Left cardiac atrium (tissue), 4 donors: ENCODE measurements around the gene STON2. TPM values are rescaled to one million over a fixed set of nuclear protein-coding genes. Genes with fewer than 3 reads are reported as not detected.
A peak's percentile ranks its signal among the peaks of the same experiment; 100 is the strongest.
"Not testable (repeated sequence)": the region's sequence is repeated elsewhere in the genome, so short reads cannot be mapped to it uniquely, and the experiment has no call there.

Source experiments
- ATAC-seq, 2 donors: fragments of 200-7000 bp; cut with Tn5 transposase; one replicate each; pipeline ENCODE4 v1.9.1; 2020; ENCODE audit warnings: mild to moderate bottlenecking in 2 of 2, moderate library complexity in 2 of 2
- DNase-seq: peaks from one replicate; pipeline ENCODE4 v3.0.0-alpha.2; 2020
- intact Hi-C, 2 donors: fragments of 100-400 bp; cut with DNase I; formaldehyde crosslinking; loops; one replicate each; pipeline versions ENCODE4 v1.14.1 to v1.15.1; 2022 to 2023
- total RNA-seq, 2 donors: library from RNA; stranded (reverse); fragmentation: NEBNext Ultra II Directional; extraction: Animal tissue kit (Norgen Biotek cat#: 25700); gene quantifications; one replicate each; pipeline ENCODE4 v1.2.1, GENCODE V29; 2021
- donor health status: DM: no; HTN: yes; CAD: no.
- donor health status: DM: no; HTN: yes; CAD: no; lungs with severe emphysema.
- donor health status: DM: yes; HTN: yes; CAD: no.
- donor health status: Dilated cardiomyopathy.

The STON2 gene
- total RNA-seq, 2 donors from 2014 or later = 8.5 to 19.1 TPM

DNA sequence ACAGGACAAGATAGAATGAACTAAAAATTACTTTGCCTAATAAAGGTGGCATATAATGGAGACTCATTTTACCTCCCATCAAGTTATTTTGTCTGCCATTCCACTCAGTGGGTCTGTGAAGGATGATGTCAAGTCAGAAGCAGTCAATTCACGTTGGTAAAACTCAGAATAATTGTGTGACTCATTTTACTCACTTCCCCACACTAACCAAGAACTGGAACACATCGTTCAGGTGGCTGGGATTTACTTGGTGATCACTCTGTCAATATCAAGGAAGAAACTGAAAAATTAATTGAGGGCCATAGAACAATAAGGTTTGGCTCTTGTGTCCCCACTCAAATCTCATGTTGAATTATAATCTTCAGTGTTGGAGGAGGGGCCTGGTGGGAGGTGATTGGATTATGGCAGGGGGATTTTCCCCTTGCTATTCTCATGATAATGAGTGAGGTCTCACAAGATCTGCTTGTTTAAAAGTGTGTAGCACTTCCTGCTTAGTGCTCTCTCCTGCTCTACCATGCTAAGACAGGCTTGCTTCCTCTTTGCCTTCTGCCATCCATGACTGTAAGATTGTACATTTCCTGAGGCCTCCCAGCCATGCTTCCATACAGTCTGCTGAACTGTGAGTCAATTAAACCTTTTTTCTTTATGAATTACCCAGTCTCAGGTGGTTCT is 143.7 kb downstream of the STON2 start:
- no peak for ATAC-seq

DNA sequence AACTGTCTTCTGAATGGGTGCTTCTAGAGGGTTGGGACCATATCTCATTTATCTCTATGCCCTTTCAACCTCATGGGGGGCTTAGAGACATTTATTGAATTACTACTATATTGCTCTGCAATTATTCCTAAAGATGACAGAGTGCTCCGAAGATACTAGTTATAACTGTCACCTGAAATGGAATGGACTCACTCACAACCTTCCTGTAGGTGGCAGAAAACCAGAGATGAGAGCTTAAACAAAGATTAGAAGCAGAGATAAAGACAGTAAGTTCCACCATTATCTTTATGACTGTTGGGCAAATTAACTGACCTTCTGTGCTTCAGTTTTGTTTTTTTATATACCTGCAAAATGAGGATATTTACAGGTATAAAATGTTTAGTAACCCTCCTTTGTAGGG is 147.8 kb downstream of the STON2 start:
- ATAC-seq (no peak), DNase-seq (no peak)
- intact Hi-C loops = no loop called here

More for the DNA sequence above, 143.7 kb downstream of the STON2 start:
- DNase-seq = no peak
- intact Hi-C loops = no loop called here

DNA sequence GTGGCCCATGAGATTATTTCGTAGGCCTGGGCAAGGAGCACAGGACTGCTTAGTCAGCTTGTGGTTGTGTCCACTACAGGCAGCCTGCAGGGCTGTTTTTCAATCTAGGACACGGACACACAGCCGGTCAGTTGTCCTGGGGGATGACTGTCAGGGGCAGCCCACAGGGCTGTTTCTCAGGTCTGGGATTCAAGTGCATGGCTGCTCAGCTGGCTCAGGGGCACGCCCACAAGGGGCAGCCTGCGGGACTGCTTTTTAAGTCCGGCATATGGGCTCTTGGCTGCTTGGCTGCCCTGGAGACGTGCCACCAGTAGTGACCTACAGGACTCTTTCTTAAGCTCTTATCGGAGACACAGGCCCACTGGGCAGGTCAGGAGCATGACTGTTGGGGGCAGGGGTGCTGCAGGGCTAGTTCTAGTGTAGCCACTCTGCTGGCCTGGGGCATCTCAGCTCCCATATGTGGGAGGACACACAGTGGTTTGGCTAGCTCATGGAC is 152.8 kb downstream of the STON2 start:
- ATAC-seq = peak; percentile 19 to 37
- intact Hi-C loops = no loop called here
- no peak for DNase-seq

DNA sequence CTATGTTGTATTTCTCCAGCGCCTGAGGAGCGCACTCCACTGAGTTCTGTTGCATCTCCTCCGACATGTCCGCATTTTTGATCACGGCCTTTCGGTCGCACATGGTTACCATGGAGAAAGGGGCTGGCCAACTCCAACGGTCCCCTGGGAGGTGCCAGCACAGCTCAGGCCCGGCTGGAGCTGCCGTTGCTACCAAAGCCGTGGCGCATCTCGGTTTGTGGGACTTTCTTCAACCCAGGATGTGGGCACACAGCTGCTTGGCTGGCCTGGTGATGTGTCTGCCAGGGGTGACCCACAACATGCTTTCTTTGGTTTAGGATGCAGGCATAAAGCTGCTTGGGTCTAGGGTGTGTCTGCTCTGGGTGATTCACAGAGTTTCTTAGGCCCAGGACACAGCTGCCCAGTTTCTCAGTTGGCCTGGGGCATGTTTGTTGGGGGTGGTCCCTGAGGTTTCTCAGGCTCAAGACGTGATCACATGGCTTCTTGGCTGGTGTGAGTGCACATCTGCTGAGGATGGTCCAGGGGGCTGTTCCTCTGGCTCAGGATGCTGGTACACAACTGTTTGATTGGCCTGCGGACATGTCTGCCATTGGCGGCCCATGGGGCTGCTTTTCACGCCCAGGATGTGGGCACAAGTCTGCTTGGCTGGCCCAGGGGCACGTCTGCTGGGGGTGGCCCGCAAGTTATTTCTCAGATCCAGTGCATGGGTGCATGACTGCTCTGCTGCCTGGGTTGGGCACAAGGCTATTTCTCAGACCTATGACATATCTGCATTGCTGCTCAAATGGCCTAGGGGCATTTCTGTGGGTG is 153.5 kb downstream of the STON2 start:
- no peak for DNase-seq

DNA sequence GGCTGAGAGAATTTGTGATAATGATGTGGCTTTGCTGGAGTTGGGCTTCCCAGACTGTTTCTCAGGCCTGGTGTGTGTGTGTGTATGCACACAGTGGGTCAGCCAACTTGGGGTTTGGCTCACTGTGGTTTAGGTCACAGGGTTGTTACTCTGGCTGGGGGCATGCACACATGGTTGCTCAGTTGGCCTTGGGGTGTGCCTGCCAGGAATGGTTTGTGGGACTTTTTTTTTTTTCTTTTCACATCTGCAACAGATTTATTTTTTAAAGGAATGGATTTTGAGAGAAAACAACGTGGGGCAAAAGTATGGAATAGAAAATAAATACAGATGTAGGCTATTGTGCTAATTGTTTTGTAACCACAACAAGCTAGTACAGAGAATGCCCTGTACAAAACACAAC is 154.4 kb downstream of the STON2 start:
- intact Hi-C loops = no loop called here
- DNase-seq = no peak
- ATAC-seq = no peak

More for the DNA sequence above, 153.5 kb downstream of the STON2 start:
- no peak for ATAC-seq
- intact Hi-C loops = no loop called here

DNA sequence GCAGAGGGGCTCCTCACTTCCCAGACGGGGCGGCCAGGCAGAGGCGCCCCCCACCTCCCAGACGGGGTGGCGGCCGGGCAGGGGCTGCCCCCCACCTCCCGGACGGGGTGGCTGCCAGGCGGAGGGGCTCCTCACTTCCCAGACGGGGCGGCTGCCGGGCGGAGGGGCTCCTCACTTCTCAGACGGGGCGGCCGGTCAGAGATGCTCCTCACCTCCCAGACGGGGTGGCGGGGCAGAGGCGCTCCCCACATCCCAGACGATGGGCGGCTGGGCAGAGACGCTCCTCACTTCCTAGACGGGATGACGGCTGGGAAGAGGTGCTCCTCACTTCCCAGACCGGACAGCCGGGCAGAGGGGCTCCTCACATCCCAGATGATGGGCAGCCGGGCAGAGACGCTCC is 155.7 kb downstream of the STON2 start:
- intact Hi-C loops, DNase-seq, ATAC-seq: not testable (repeated sequence)

DNA sequence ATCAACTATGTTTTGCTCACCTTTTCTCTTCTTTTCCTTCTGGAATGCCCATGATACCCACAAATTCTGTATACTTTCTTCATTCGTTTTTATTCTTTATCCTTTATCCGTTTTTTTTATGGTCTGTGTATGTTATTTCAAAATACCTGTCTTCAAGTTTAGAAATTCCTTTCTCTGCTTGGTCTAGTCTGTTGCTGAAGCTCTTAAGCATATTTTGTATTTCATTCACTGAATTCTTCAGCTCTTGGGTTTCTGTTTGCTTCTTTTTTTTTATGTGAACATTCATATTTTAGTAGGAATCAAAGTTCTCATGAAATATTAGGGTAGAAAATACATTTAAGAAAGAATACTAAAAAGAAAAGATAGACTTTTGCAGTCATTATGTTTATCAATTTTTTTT is 156.6 kb downstream of the STON2 start:
- DNase-seq (no peak), ATAC-seq (no peak)
- intact Hi-C loops = no loop called here

DNA sequence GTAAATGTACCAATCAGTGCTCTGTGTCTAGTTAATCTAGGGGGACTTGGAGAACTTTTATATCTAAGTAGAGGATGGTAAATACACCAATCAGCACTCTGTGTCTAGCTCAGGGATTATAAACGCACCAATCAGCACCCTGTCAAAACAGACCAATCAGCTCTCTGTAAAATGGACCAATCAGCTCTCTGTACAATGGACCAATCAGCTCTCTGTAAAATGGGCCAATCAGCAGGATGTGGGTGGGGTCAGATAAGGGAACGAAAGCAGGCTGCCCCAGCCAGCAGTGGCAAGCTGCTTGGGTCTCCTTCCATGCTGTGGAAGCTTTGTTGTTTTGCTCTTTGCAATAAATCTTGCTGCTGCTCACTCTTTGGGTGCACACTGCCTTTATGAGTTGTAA is 163.3 kb downstream of the STON2 start:
- intact Hi-C loops, ATAC-seq, DNase-seq: not testable (repeated sequence)

DNA sequence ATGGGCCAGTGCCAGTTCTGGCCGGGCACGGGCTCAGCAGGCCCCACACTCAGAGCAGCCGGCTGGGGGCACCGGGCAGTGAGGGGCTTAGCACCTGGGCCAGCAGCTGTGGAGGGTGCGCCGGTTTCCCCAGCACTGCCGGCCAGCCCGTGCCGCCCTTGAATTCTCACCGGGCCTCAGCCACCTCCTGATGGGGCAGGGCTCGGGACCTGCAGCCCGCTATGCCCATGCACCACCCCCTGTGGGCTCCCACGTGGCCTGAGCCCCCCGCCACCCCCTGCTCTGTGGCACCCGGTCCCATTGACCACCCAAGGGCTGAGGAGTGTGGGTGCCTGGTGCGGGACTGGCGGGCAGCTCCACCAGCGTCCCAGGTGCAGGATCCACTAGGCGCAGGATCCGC is 164.0 kb downstream of the STON2 start:
- intact Hi-C loops = no loop called here
- no peak for ATAC-seq

DNA sequence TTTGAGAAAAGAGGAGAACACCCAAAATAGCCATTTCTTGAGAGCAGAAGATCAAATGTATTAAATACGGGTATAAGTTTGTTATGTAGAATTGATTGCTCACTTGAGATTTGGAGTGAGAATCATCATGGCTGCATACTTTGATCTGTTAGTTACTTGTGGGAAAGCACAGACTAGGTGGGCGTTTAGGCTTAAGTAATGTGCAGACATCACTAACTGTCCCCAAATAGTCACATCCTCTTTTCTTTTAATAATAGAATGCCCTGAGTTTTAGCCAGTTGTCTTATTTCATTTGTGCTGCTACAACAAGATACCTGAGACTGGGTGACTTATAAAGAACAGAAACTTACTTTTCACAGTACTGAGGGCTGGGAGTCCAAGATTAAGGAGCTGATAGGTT is 165.0 kb downstream of the STON2 start:
- intact Hi-C loops = no loop called here
- DNase-seq = no peak
- ATAC-seq = no peak

More for the DNA sequence above, 164.0 kb downstream of the STON2 start:
- no peak for DNase-seq

DNA sequence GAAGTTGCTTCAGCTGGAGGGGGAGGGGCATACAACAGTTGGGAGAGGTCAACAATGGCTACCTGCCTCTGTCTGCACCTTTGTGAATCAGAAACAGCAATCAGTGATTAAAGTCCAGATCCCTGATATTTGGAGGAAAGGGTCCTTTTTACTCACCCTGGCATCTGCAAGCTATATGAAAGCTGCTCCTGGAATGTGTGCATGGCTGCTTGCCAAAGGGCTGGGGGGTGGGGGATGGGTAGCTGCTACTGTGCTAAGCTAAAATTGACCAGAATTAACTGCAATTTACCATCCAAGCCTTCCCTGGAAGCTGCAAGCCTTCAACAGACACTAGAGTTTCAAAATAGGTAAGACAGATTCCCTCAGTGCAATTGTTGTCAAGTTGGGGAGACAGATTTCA is 165.8 kb downstream of the STON2 start:
- intact Hi-C loops = no loop called here
- DNase-seq (no peak), ATAC-seq (no peak)

DNA sequence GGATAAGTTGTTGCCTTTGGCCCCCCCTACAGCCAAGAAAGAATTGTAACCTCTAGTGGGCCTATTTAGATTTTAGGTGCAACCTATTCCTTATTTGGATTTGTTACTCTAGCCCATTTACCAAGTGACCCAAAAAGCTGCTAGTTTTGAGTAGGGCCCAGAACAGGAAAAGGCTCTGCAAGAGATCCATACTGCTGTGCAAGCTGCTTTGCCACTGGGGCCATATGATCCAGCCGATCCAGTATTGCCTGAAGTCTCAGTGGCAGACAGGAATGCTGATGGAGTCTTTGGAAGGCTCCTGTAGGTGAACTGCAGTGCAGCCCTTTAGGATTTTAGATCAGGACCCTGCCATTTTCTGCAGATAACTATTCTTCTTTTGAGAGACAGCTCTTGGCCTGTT is 166.5 kb downstream of the STON2 start:
- intact Hi-C loops = no loop called here
- ATAC-seq (no peak), DNase-seq (no peak)

DNA sequence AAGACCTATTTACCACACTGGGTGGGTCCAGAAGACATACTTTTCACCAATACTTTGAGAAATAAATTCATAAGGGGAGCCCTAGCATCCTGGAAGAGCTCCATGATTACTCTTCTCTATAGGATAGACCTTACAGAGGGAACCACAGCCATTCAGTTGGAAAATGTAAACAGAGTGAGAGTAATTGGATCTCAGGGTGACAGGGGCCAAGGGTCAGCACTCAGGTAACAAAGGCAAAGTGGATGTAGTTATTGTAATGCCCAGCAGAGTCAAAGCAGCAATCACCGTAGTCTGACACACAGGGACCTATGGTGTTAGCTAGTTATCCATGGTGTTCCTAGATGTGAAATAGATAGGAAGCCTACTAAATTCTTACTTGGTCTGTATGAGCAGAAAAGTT is 168.6 kb downstream of the STON2 start:
- DNase-seq = no peak
- ATAC-seq = no peak
- intact Hi-C loops = no loop called here

DNA sequence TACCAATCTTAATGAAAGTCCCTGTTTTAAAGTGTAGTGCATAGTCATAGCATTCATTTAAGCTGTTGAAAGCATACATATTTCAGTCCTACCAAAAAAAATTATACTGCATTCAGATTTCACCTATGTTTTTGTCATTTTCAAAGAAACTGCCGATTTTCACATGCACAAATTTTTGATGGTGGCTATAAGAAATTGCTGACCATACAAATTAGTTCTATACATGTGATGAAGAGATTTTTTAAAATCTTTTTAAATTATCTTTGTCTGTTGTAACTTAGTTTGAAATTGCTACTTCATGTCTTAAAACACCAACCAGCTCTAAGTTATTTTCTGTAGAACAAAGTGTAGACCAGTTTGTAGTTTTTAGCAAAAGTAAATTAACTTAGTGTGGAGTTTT is 175.9 kb downstream of the STON2 start:
- ATAC-seq = no peak
- intact Hi-C loops = no loop called here

DNA sequence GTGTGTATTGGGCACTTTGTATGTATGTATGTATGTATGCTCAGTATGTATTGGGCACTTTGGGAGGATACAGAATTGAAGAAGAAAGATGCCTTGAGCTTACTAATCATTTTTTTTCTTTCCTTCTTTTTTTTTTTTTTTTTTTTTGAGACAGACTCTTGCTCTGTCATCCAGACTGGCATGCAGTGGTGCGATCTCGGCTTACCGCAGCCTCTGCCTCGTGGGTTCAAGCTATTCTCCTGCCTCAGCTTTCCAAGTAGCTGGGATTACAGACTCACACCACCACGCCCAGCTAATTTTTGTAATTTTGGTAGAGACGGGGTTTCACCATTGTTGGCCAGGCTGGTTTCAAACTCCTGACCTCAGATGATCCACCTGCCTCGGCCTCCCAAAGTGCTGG is 176.3 kb downstream of the STON2 start:
- ATAC-seq, DNase-seq, intact Hi-C loops: not testable (repeated sequence)

More for the DNA sequence above, 175.9 kb downstream of the STON2 start:
- DNase-seq = no peak

DNA sequence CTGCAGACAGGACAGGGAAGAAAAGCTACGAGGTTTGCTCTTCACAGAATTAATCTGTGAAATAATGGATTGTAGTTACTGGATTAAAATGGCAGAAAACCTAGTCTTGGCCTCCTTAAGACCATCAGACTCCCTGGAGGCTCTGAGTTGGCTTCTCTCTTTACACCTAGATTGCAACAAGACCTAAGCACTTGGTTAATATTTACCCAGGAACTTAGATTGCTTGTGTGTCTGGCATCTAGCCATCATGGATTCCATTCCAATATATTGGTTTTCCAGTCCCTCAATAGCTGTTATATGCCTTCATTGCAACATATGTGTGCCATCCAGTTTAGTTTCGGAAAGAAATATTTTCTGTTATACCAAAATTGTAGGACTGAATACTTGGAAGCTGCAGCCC is 177.4 kb downstream of the STON2 start:
- no peak for DNase-seq
- ATAC-seq = no peak
- intact Hi-C loops = no loop called here

DNA sequence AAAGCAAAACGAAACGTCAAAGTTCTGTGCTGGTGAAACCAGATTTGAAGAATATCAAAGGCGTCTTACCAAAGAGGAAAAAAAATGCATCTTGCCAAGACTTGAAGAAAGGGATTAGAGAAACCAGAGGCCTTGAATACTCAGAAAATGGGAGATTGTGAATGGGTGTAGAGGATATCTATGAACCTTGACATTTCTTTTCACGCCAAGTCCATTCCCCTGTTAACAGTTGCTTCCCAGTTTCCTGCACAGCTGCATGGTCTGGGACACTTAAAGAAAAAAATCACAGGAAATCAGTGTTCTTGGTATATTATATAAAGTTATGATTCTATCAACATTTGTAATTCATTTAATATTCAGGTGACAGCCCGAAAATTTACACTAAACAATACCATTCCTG is 178.0 kb downstream of the STON2 start:
- intact Hi-C loops = no loop called here
- no peak for ATAC-seq
- no peak for DNase-seq

DNA sequence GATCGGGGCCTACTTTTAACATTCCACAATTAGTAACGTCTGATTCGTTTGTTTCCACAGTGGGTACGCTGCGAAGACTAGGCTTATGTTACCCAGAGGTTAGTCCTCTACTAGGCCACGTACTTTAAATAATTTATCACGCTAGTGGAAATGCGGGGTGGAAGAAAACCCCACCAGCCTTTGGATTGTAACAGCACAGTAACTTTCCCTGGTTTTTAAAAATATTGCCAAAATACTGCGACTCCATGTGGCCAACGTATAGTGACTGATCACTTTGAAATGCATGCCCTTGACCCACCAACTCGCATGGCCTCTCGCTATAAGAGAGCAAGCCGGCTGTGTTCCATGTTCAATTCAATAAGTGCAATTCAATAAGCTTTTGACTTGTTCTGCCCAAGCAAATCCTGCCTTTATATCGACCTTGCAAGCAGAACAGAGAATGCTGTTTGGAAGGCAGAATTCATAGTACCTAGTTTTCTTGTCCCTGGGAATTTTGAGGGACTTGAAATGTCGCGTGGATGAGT is 178.5 kb downstream of the STON2 start:
- intact Hi-C loops = no loop called here
- no peak for ATAC-seq

DNA sequence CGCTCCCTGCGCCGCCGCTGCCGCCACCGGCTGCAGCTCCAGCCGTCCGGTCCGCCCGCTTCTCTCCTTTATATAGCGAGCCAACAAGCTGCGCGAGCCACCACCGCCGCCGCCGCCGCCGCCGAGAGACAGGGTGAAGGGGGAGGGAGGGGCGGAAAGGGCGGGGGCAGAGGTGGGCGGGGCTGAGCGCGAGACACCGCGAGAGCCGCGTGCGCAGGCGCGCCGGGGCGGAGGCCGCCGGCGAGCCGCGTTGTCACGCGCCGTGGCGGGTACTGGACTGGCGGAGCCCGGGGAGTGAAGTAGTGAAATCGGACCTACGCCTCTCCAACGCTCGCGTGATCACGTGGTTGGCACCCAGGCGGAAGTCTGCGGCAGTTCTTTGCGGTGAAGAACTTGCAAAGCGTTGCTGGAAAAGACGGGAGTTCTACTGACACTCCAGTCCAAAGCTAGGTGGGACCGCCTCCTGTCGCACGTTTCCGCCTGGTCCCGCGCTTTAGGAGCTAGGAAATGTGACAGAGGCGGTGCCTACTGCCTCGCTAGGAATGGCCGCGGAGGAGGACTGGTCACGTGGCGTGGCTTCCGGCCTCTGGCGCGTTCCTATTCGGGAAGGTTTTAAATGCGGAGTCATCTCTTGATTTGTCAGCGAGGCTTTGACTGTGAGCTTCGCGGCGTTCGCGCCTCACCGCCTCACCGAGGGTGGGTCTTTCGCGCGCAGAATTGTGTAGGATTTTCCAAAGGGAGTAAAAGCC is 179.1 kb downstream of the STON2 start, which contains the start of gene GTF2A1:
Gene GTF2A1, minus strand, starts transcription at position 130 of the 749 bp plus-strand sequence. CDS start 441 bp downstream, outside the sequence.
- intact Hi-C loops = no loop called here
- DNase-seq (peak; percentile 95), ATAC-seq (peak; percentile 93 to 94)

More for the DNA sequence above, 178.5 kb downstream of the STON2 start:
- DNase-seq = no peak

DNA sequence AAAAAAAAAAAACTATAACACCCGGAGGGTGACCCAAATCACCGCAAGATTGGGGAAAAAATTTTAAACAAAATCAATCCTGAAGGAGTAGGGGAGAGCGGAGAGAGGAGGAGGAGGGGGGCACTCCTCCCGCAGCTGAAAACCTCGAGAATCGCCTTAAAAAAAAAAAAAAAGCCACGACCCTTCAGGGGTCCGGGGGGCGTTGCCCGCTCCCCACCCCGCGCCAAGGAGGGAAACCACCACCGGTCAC is 179.6 kb downstream of the STON2 start:
- no peak for ATAC-seq
- no peak for DNase-seq
- intact Hi-C loops = no loop called here
